Skin of body (tissue), 2 donors: ENCODE data around the gene EIF4G1. TPM values are rescaled to one million over a fixed set of nuclear protein-coding genes. Genes with fewer than 3 reads are reported as not detected.
"Not testable (repeated sequence)": the region's sequence is repeated elsewhere in the genome, so short reads cannot be mapped to it uniquely, and the experiment has no call there.

Source experiments
- DNase-seq: peaks from one replicate; lab custom pipeline; 2025; lab: John Stamatoyannopoulos, UW
- total RNA-seq: library from RNA; depleted of rRNA; stranded (reverse); fragments of >200 nt; gene quantifications from one replicate; pipeline ENCODE4 v1.2.3, GENCODE V29; 2014

EIF4G1 gene, protein sequence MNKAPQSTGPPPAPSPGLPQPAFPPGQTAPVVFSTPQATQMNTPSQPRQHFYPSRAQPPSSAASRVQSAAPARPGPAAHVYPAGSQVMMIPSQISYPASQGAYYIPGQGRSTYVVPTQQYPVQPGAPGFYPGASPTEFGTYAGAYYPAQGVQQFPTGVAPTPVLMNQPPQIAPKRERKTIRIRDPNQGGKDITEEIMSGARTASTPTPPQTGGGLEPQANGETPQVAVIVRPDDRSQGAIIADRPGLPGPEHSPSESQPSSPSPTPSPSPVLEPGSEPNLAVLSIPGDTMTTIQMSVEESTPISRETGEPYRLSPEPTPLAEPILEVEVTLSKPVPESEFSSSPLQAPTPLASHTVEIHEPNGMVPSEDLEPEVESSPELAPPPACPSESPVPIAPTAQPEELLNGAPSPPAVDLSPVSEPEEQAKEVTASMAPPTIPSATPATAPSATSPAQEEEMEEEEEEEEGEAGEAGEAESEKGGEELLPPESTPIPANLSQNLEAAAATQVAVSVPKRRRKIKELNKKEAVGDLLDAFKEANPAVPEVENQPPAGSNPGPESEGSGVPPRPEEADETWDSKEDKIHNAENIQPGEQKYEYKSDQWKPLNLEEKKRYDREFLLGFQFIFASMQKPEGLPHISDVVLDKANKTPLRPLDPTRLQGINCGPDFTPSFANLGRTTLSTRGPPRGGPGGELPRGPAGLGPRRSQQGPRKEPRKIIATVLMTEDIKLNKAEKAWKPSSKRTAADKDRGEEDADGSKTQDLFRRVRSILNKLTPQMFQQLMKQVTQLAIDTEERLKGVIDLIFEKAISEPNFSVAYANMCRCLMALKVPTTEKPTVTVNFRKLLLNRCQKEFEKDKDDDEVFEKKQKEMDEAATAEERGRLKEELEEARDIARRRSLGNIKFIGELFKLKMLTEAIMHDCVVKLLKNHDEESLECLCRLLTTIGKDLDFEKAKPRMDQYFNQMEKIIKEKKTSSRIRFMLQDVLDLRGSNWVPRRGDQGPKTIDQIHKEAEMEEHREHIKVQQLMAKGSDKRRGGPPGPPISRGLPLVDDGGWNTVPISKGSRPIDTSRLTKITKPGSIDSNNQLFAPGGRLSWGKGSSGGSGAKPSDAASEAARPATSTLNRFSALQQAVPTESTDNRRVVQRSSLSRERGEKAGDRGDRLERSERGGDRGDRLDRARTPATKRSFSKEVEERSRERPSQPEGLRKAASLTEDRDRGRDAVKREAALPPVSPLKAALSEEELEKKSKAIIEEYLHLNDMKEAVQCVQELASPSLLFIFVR (N-terminal part only)
- 191 TPM for total RNA-seq

GRCh38 chr3:184314363-184314699, at the start of gene EIF4G1:
Gene EIF4G1, plus strand, starts transcription at chr3:184314606. Its CDS starts 1,191 bp downstream, at chr3:184315797.
- DNase-seq: peak; percentile 93

- not testable (repeated sequence) for DNase-seq
Observed at GRCh38 chr3:184267249-184267648, 47.2 kb upstream of the EIF4G1 start.

- no peak for DNase-seq
Observed at GRCh38 chr3:184272269-184272668, 42.1 kb upstream of the EIF4G1 start.

GRCh38 chr3:184275381-184275701, 39.1 kb upstream of the EIF4G1 start:
- DNase-seq: no peak

DNA sequence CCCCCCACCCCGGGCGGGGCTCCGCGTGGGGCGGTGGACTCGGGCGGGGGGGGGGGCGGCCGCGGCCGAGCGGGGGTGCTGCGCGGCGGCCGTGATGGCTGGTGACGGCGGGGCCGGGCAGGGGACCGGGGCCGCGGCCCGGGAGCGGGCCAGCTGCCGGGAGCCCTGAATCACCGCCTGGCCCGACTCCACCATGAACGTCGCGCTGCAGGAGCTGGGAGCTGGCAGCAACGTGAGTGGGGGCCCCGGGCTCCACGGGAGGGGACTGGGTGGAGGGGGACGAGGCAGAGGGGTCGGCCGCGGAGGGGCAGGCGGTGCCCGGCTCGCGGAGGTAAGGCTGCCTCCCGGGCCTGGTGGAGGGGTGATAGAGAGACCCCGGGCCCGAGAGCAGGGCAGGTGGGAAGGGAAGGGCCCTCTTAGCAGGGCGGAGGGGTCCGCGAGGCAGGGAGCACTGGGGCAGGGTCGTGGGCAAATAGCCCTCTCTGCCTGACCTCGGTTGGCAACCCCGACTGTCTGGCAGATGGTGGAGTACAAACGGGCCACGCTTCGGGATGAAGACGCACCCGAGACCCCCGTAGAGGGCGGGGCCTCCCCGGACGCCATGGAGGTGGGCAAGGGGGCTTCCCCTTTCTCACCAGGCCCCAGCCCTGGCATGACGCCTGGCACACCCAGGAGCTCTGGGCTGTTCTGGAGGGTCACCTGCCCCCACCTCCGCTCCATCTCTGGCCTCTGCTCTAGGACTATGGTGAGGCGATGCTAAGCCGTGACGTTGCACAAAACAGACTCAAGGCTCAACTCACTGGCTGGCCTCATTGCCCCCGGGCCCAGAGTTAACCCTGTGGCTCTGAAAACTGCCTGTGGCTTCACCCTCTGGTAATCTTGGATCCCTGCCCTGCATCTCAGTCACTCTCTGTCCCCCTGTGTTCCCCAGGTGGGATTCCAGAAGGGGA, 38.2 kb upstream of the EIF4G1 start, which contains the start of gene ECE2:
ECE2 (plus strand) TSS at position 62 of the 950 bp plus-strand sequence; CDS start at position 194, 132 bp downstream.
- no peak for DNase-seq

DNA sequence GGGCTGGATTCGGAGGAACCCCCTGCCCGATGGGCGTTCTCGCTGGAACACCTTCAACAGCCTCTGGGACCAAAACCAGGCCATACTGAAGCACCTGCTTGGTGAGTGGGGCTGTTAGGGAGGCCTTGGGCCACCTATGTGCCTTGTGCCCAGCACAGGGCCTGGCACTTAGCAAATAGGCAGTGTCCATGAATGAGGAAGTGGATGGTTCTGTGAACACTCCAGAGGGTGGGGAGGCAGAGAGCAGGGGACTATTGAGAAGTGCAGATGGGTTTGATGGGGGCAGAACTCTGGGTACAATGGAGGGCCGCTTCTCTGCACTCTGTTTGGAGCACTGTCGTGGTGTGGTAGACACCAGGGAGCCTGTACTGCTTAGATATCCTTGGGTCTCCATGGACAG, 37.0 kb upstream of the EIF4G1 start:
- DNase-seq: no peak

DNA sequence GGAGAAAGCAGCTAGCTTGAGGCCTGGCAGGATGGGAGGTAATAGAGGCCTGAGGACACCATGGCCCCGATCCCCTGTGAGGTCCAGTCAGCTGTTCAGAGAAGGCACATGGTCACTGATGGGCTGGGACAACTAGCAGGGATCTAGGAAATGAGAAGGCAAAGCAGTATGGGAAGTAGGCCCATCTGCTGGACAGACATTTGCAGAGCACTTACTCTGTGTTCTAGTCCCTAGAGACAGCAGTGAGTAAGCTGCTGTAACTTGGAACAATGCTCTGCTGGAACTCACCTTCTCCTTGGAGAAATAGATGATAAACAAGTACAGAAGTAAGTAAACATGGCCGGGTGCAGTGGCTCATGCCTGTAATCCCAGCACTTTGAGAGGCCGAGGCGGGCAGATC, 31.5 kb upstream of the EIF4G1 start:
- no peak for DNase-seq

- no peak for DNase-seq
Observed at GRCh38 chr3:184283681-184284080, 30.7 kb upstream of the EIF4G1 start.

GRCh38 chr3:184284696-184285095, 29.7 kb upstream of the EIF4G1 start:
- DNase-seq: peak; percentile 38

GRCh38 chr3:184289426-184289938, 24.9 kb upstream of the EIF4G1 start:
- peak; percentile 11 for DNase-seq

GRCh38 chr3:184290331-184290730, 24.1 kb upstream of the EIF4G1 start:
- no peak for DNase-seq

DNA sequence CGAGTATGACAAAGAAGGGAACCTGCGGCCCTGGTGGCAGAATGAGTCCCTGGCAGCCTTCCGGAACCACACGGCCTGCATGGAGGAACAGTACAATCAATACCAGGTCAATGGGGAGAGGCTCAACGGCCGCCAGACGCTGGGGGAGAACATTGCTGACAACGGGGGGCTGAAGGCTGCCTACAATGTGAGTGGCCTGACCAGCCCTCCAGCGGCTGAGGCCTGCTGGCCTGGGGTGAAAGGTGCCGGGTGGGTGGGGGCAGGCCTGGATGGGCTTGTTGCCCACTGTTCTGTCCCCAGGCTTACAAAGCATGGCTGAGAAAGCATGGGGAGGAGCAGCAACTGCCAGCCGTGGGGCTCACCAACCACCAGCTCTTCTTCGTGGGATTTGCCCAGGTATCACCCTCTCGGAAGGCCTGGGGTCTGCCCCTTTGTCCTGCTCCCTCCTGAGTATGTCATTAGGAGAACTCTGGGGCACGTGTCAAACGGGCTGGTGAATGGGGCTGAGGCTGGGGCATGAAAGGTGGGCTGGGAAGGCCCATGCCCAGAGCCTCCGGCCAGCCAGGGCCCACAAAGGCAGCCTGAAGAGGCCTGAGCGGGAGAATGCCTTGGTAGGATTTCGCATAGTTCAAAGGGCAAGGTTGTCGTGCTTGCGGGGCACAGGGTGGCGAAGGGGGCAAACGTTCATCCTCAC, 23.2 kb upstream of the EIF4G1 start:
- DNase-seq: no peak

DNA sequence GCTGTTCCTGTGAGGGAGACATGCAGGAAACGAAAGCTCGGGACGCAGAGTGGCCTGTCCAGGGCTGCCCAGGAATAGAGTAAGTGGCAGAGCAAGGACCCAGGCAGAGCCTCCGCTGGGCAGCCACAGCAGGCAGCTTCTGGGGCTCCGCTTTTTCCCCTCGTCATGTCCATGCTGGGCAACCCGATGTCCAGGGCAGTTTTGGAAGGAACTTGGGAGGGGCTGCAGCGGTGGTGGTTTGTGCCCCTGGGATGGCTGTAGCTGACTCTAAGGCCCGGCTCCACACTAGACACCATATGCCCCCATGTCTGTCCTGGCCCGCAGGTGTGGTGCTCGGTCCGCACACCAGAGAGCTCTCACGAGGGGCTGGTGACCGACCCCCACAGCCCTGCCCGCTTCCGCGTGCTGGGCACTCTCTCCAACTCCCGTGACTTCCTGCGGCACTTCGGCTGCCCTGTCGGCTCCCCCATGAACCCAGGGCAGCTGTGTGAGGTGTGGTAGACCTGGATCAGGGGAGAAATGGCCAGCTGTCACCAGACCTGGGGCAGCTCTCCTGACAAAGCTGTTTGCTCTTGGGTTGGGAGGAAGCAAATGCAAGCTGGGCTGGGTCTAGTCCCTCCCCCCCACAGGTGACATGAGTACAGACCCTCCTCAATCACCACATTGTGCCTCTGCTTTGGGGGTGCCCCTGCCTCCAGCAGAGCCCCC, 22.5 kb upstream of the EIF4G1 start:
- no peak for DNase-seq

GRCh38 chr3:184295771-184296170, 18.6 kb upstream of the EIF4G1 start:
- DNase-seq: no peak

DNA sequence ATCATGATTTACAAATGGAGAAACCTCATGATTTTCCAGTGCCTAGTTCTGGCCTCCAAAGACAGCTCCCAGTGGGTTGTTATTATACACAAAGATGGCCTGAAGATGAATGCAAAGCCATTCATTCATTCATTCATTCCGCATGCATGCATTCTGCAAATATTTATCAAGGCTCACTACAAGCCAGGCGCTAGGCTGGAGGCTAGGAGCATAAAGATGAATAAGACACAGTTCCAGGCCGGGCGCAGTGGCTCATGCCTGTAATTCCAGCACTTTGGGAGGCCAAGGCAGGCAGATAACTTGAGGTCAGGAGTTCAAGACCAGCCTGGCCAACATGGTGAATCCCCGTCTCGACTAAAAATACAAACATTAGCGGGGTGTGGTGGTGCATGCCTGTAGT, 17.8 kb upstream of the EIF4G1 start:
- DNase-seq: no peak

DNA sequence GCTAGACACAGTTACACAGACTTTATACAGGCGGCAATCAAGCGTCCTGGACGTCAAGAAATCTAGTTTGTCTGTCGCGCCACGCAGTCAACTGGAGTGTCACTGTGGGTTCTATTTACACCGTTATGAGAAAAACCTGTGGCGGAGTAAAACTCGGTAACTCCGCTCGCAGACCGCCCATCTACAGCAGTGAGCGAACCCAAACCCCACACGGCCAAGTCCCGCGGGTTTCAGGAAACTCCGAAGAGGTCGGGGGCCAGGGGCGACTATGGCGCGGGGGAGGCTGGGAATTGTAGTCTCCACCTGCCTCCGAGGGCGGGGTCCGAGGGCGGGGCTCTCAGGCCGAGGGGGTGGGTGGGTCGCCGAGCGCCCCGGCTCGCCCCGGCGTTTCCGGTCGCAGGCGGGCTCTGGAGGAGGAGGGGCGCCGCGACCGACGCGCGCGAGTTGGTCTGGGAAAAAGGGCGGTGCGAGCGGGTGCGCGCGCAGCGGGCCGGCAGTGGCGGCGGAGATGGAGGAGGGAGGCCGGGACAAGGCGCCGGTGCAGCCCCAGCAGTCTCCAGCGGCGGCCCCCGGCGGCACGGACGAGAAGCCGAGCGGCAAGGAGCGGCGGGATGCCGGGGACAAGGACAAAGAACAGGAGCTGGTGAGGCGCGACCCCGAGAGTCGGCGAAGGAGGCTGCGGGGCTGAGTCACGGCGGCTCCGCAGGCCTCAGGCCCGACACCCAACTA, 15.5 kb upstream of the EIF4G1 start, which contains the start of gene PSMD2:
PSMD2 (plus strand) TSS at position 483 of the 729 bp plus-strand sequence; CDS start at position 509, 26 bp downstream.
- DNase-seq: peak; percentile 97

DNA sequence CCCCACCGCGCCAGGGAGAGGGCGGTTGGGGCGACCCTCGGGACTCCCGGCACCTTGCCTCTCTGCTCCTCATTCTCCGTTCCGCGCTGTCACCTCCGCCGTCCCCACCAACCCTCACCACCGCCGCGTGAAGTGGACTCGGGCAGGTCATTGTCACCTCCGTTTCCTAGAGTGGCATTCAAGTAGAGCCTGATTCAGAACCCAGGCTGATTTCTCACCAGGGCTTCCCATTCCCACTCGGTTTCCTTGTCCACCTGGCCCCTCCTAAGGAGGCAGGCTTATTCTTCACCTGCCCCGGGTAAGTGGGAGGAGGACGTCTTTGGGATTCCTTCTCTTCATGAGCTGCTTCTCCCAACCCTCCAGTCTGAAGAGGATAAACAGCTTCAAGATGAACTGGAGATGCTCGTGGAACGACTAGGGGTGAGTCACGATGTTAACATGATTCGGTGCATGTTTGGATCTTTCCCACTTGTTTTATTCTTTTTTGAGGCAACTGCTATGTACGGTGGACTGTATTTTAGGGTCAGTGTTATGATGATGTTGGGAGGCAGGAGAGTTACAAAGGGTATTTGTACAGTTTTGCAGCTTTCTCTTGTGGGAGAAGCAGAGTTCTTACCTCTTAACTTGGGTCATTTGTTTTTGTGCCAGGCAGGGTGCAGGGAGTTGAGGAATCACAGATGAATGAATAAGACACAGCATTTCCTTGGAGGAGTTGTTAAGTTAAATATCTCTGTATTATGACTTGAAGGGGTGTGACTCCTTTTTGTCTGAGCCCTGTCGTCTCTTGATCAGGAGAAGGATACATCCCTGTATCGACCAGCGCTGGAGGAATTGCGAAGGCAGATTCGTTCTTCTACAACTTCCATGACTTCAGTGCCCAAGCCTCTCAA, 14.7 kb upstream of the EIF4G1 start:
- no peak for DNase-seq
